ENCODE results near the gene SRRM2.

Gene SRRM2

DNA sequence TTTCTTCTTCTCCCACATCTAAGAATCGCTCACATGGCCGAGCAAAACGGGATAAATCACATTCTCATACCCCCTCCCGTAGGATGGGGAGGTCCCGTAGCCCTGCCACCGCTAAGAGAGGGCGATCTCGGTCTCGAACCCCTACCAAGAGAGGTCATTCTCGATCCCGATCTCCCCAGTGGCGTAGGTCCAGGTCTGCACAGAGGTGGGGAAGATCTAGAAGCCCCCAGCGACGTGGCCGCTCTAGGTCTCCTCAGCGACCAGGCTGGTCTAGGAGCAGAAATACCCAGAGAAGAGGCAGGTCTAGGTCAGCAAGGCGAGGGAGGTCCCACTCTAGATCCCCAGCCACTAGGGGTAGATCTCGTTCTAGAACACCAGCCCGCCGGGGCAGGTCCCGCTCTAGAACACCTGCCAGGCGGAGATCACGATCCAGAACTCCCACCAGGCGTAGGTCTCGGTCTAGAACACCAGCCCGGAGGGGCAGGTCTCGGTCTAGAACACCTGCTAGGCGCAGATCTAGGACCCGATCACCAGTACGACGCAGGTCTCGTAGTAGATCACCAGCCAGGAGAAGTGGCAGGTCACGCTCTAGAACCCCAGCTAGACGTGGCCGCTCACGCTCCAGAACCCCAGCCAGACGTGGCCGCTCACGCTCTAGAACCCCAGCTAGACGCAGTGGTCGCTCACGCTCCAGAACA lies 9.6 kb downstream of the SRRM2 start:
- H3K4me3 ChIP-seq (ENCODE audit: control insufficient read depth, low read depth, low read length) = no peak overlapping the region
- TF ChIP-seq, protein P1, sequence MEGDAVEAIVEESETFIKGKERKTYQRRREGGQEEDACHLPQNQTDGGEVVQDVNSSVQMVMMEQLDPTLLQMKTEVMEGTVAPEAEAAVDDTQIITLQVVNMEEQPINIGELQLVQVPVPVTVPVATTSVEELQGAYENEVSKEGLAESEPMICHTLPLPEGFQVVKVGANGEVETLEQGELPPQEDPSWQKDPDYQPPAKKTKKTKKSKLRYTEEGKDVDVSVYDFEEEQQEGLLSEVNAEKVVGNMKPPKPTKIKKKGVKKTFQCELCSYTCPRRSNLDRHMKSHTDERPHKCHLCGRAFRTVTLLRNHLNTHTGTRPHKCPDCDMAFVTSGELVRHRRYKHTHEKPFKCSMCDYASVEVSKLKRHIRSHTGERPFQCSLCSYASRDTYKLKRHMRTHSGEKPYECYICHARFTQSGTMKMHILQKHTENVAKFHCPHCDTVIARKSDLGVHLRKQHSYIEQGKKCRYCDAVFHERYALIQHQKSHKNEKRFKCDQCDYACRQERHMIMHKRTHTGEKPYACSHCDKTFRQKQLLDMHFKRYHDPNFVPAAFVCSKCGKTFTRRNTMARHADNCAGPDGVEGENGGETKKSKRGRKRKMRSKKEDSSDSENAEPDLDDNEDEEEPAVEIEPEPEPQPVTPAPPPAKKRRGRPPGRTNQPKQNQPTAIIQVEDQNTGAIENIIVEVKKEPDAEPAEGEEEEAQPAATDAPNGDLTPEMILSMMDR (IDR thresholded peaks at IDR 0.05; ENCODE audit: control insufficient read depth, insufficient read depth, low read depth, low read length, missing control alignments) = no peak
- DNase-seq (ENCODE audit: low read depth) = no peak

DNA sequence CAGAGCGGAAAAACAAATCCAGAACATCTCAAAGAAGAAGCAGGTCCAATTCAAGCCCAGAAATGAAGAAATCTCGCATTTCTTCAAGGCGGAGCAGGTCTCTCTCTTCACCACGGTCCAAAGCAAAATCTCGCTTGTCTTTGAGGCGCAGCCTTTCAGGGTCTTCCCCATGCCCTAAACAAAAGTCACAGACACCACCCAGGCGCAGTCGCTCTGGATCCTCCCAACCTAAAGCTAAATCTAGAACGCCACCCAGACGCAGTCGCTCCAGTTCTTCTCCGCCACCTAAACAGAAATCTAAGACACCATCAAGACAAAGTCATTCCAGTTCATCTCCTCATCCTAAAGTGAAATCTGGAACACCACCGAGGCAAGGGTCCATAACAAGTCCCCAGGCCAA lies 10.3 kb downstream of the SRRM2 start:
- TF ChIP-seq, protein P1 (IDR thresholded peaks at IDR 0.05; ENCODE audit: control insufficient read depth, insufficient read depth, low read depth, low read length, missing control alignments) = no peak
- no peak for DNase-seq (ENCODE audit: low read depth)
- H3K4me3 ChIP-seq (ENCODE audit: control insufficient read depth, low read depth, low read length) = no peak overlapping the region

DNA sequence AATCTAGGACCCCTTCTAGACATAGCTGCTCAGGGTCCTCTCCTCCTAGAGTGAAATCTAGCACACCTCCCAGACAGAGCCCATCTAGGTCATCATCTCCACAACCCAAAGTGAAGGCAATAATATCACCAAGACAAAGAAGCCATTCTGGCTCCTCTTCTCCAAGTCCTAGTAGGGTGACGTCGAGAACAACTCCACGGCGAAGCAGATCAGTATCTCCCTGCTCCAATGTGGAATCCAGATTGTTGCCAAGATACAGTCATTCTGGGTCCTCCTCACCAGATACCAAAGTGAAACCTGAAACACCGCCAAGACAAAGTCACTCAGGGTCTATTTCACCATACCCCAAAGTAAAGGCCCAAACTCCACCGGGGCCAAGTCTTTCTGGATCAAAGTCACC lies 10.7 kb downstream of the SRRM2 start:
- H3K4me3 ChIP-seq (ENCODE audit: control insufficient read depth, low read depth, low read length) = no peak overlapping the region
- TF ChIP-seq, protein P1 (IDR thresholded peaks at IDR 0.05; ENCODE audit: control insufficient read depth, insufficient read depth, low read depth, low read length, missing control alignments) = no peak
- DNase-seq (ENCODE audit: low read depth) = no peak

DNA sequence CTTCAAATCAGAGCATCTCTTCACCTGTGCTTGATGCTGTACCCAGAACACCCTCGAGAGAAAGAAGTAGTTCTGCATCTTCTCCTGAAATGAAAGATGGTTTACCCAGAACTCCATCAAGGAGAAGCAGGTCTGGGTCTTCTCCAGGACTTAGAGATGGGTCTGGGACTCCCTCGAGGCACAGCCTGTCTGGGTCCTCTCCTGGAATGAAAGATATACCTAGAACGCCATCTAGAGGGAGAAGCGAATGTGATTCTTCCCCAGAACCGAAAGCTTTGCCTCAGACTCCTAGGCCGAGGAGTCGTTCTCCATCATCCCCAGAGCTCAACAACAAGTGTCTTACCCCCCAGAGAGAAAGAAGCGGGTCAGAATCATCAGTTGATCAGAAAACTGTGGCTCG lies 12.3 kb downstream of the SRRM2 start:
- DNase-seq (ENCODE audit: low read depth) = no peak
- no peak overlapping the region for H3K4me3 ChIP-seq (ENCODE audit: control insufficient read depth, low read depth, low read length)
- TF ChIP-seq, protein P1 (IDR thresholded peaks at IDR 0.05; ENCODE audit: control insufficient read depth, insufficient read depth, low read depth, low read length, missing control alignments) = no peak

DNA sequence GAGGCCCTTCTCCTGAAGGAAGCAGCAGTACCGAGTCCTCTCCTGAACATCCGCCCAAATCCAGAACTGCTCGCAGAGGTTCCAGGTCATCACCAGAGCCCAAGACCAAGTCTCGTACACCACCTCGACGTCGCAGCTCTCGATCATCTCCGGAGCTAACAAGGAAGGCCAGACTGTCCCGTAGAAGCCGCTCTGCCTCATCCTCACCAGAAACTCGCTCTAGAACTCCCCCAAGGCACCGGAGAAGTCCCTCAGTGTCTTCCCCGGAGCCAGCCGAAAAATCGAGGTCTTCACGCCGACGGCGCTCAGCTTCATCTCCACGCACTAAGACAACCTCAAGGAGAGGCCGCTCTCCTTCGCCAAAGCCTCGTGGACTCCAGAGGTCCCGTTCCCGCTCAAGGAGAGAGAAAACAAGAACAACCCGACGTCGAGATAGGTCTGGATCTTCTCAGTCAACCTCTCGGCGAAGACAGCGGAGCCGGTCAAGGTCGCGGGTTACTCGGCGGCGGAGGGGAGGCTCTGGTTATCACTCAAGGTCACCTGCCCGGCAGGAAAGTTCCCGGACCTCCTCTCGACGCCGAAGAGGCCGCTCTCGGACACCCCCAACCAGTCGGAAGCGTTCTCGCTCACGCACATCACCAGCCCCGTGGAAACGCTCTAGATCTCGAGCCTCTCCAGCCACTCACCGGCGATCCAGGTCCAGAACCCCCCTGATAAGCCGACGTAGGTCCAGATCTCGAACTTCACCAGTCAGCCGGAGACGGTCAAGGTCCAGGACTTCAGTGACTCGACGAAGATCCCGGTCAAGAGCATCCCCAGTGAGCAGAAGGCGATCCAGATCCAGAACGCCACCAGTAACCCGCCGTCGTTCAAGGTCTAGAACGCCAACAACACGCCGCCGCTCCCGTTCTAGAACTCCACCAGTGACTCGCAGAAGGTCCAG lies 13.3 kb downstream of the SRRM2 start:
- H3K4me3 ChIP-seq (ENCODE audit: control insufficient read depth, low read depth, low read length) = no peak overlapping the region
- TF ChIP-seq, protein P1 (IDR thresholded peaks at IDR 0.05; ENCODE audit: control insufficient read depth, insufficient read depth, low read depth, low read length, missing control alignments) = no peak

DNA sequence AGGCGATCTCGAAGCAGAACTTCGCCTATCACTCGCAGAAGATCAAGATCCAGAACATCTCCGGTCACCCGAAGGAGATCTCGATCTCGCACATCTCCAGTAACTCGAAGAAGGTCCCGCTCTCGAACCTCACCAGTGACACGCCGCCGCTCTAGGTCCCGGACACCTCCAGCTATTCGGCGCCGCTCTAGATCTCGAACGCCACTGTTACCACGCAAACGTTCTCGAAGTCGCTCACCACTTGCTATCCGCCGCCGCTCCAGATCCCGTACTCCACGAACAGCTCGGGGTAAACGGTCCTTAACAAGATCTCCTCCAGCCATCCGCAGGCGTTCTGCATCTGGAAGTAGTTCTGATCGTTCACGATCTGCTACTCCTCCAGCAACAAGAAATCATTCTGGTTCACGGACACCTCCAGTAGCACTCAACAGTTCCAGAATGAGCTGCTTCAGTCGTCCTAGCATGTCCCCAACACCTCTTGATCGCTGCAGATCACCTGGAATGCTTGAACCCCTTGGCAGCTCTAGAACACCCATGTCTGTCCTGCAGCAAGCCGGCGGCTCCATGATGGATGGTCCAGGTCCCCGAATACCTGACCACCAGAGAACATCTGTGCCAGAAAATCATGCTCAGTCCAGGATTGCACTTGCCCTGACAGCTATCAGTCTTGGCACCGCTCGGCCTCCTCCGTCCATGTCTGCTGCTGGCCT lies 14.1 kb downstream of the SRRM2 start:
- TF ChIP-seq, protein P1 (IDR thresholded peaks at IDR 0.05; ENCODE audit: control insufficient read depth, insufficient read depth, low read depth, low read length, missing control alignments) = no peak
- H3K4me3 ChIP-seq (ENCODE audit: control insufficient read depth, low read depth, low read length) = no peak overlapping the region
- no peak for DNase-seq (ENCODE audit: low read depth)

More for the DNA sequence above, 13.3 kb downstream of the SRRM2 start:
- DNase-seq (ENCODE audit: low read depth) = no peak
